HepG2 (cell line): Measurements from ENCODE around the gene LIM2. TPM values are rescaled to one million over a fixed set of nuclear protein-coding genes. Genes with fewer than 3 reads are reported as not detected.

Experiments used
- ATAC-seq: fragments of 200-7000 bp; cut with Tn5 transposase; 3 replicates; pipeline ENCODE4 v1.9.1; 2020; ENCODE audit warnings: mild to moderate bottlenecking, moderate library complexity
- BruUV-seq: library from RNA; stranded (reverse); fragments of 400-500 nt; replicated peaks from 2 replicates; lab custom pipeline; 2021; lab: Mats Ljungman, UMichigan
- CTCF ChIA-PET: fragments of 300-600 bp; formaldehyde crosslinking; extraction: SDS; loops from one replicate; lab custom pipeline; 2021; ENCODE audit warnings: low total read pairs, inconsistent platforms, low intra/inter-chr PET ratio; lab: Yijun Ruan, JAX
- POLR2A ChIA-PET: fragments of 350-600 bp; sonication (Branson Sonifier 250); formaldehyde crosslinking; loops from one replicate; lab custom pipeline; 2020; ENCODE audit warnings: antibody characterized with exemption, inconsistent platforms; lab: Yijun Ruan, JAX
- DNase-seq: peaks from one replicate; pipeline ENCODE4 v3.0.0-alpha.2; 2015; ENCODE audit warnings: low spot score
- FAIRE-seq: peaks from 3 replicates; lab custom pipeline; 2011; peaks lifted over from hg19 to GRCh38; lab: Jason Lieb, UNC
- H2AFZ ChIP-seq: one replicate; pipeline ENCODE4 v1.6.1; 2011; ENCODE audit warnings: low read length, inconsistent platforms
- H3K27ac ChIP-seq: fragments of 300-600 bp; 3 replicates; pipeline ENCODE4 v1.8.0; 2011; ENCODE audit warnings: mixed run types, mild to moderate bottlenecking, mixed read lengths, low read length, inconsistent platforms; ENCODE audit not compliant: insufficient read depth; ENCODE audit errors: extremely low read length
- H3K27me3 ChIP-seq, 2 experiments: fragments of 200-600 bp in 1 of 2; 2 replicates in 1 of 2; 3 replicates in 1 of 2; pipeline versions ENCODE4 v1.6.0 to v1.8.0; 2011; ENCODE audit warnings: low read length in 2 of 2, mild to moderate bottlenecking in 2 of 2, moderate library complexity in 2 of 2, inconsistent platforms in 1 of 2; ENCODE audit not compliant: insufficient read depth in 2 of 2, control insufficient read depth in 1 of 2
- H3K36me3 ChIP-seq, 2 experiments: fragments of 200-600 bp in 1 of 2; replicated peaks in 1 of 2; 2 replicates in 1 of 2; 3 replicates in 1 of 2; pipeline versions ENCODE4 v1.5.1 to v1.8.0; 2011; ENCODE audit warnings: low read length in 2 of 2, inconsistent platforms in 1 of 2; ENCODE audit not compliant: insufficient read depth in 2 of 2, control insufficient read depth in 1 of 2
- H3K4me1 ChIP-seq: 2 replicates; pipeline ENCODE4 v1.5.1; 2012; ENCODE audit warnings: low read length, inconsistent platforms; ENCODE audit not compliant: insufficient read depth
- H3K4me2 ChIP-seq: 2 replicates; pipeline ENCODE4 v1.6.0; 2011; ENCODE audit warnings: low read depth, low read length, inconsistent platforms
- H3K4me3 ChIP-seq, 3 experiments: fragments of 200-600 bp in 1 of 3; sonication (generic), shearing (Covaris generic) in 1 of 3; replicated peaks in 1 of 3; 2 replicates each; pipeline ENCODE4 v1.5.1; 2011 to 2016; ENCODE audit warnings: low read length in 3 of 3, inconsistent platforms in 2 of 3, low read depth in 2 of 3, mild to moderate bottlenecking in 2 of 3, control low read depth in 1 of 3, mixed read lengths in 1 of 3; ENCODE audit not compliant: insufficient read depth in 1 of 3
- H3K79me2 ChIP-seq: one replicate; pipeline ENCODE4 v1.6.1; 2011; ENCODE audit warnings: low read length, inconsistent platforms; ENCODE audit not compliant: insufficient read depth
- H3K9ac ChIP-seq: 2 replicates; pipeline ENCODE4 v1.6.0; 2011; ENCODE audit warnings: mild to moderate bottlenecking, low read depth, low read length, inconsistent platforms; ENCODE audit not compliant: insufficient read depth
- H3K9me3 ChIP-seq: 2 replicates; pipeline ENCODE4 v1.5.1; 2012; ENCODE audit warnings: mild to moderate bottlenecking, low read length
- H4K20me1 ChIP-seq: 2 replicates; pipeline ENCODE4 v1.6.0; 2011; ENCODE audit warnings: inconsistent platforms, mild to moderate bottlenecking, low read length, moderate library complexity; ENCODE audit not compliant: insufficient read depth
- ARNTL ChIP-seq: sonication (generic); formaldehyde crosslinking; IDR thresholded peaks from 2 replicates; pipeline ENCODE4 v1.4.0; 2020; ENCODE audit warnings: mild to moderate bottlenecking, missing genetic modification reagents
- CC2D1A ChIP-seq: sonication (generic); formaldehyde crosslinking; IDR thresholded peaks from 2 replicates; pipeline ENCODE4 v1.8.1; 2023; ENCODE audit warnings: mild to moderate bottlenecking, missing genetic modification reagents
- CREB1 ChIP-seq, 2 experiments: fragments of 450-650 bp in 1 of 2; IDR thresholded peaks; 2 replicates each; pipeline ENCODE4 v1.6.1; 2016 to 2017; ENCODE audit warnings: control low read depth in 1 of 2, mild to moderate bottlenecking in 1 of 2, missing compliant biosample characterization in 1 of 2, missing genetic modification characterization in 1 of 2
- FOXK2 ChIP-seq: fragments of 450-650 bp; IDR thresholded peaks from 2 replicates; pipeline ENCODE4 v1.6.1; 2016
- FOXP1 ChIP-seq, 2 experiments: fragments of 450-650 bp in 1 of 2; IDR thresholded peaks; 2 replicates each; pipeline ENCODE4 v1.6.1; 2017 to 2018; ENCODE audit warnings: antibody characterized with exemption in 1 of 2
- KLF12 ChIP-seq: sonication (generic); formaldehyde crosslinking; IDR thresholded peaks from 2 replicates; pipeline ENCODE4 v1.4.0; 2020; ENCODE audit warnings: missing genetic modification reagents, borderline replicate concordance
- NFE2L1 ChIP-seq: sonication (generic); formaldehyde crosslinking; IDR thresholded peaks from 2 replicates; pipeline ENCODE4 v1.4.0; 2020; ENCODE audit warnings: missing genetic modification reagents, mild to moderate bottlenecking, borderline replicate concordance
- ZNF234 ChIP-seq: sonication (generic); formaldehyde crosslinking; conservative IDR thresholded peaks from 2 replicates; pipeline ENCODE4 v1.5.1; 2020; ENCODE audit warnings: mild to moderate bottlenecking, missing genetic modification reagents
- ZNF484 ChIP-seq: sonication (generic); formaldehyde crosslinking; IDR thresholded peaks from 2 replicates; pipeline ENCODE4 v1.5.1; 2020; ENCODE audit warnings: mild to moderate bottlenecking, low read depth, missing genetic modification reagents, borderline replicate concordance
- ZNF7 ChIP-seq: IDR thresholded peaks from 2 replicates; pipeline ENCODE4 v1.6.1; 2016; ENCODE audit warnings: missing biosample characterization, missing genetic modification reagents
- WGBS: methylation state at CpG from one replicate; pipeline ENCODE4 v1.1.6; 2017; ENCODE audit warnings: low lambda C conversion rate; 5-methylcytosine and 5-hydroxymethylcytosine counted together
- in situ Hi-C: cut with HindIII; loops from 2 replicates; pipeline ENCODE4 v1.10.0; 2017; ENCODE audit warnings: low pct_unique_long_range_greater_than_20kb; ENCODE audit not compliant: extremely low pct_ligation_motif_present
- intact Hi-C: fragments of 100-400 bp; cut with micrococcal nuclease; formaldehyde crosslinking; loops from one replicate; pipeline ENCODE4 v1.10.0; 2022; ENCODE audit not compliant: unreplicated experiment
- polyA plus RNA-seq, 8 experiments: library from polyadenylated mRNA; depleted of rRNA in 3 of 8; stranded (reverse) in 7 of 8; unstranded in 1 of 8; fragments of >200 nt; fragmentation: Illumina TruSeq in 4 of 8; extraction: Trizol in 4 of 8; gene quantifications; 2 replicates each; pipeline versions ENCODE4 v1.2.1 to v1.2.3, GENCODE V29; 2011 to 2016; ENCODE audit warnings: low read depth in 4 of 8, missing spikeins in 1 of 8, mixed read lengths in 1 of 8; ENCODE audit not compliant: insufficient read depth in 1 of 8
- total RNA-seq, 5 experiments: library from RNA; depleted of rRNA; stranded (reverse); fragments of >200 nt; fragmentation: Illumina TruSeq; extraction: Trizol; gene quantifications; 2 replicates each; pipeline ENCODE4 v1.2.3, GENCODE V29; 2016; ENCODE audit warnings: low read depth in 1 of 5
- TF ChIP-seq, protein P1 (sequence below), 2 experiments: sonication (generic) in 1 of 2; formaldehyde crosslinking in 1 of 2; IDR thresholded peaks; 2 replicates each; pipeline versions ENCODE4 v1.4.0 to v1.6.1; 2018 to 2020; ENCODE audit warnings: missing genetic modification reagents in 2 of 2, borderline replicate concordance in 1 of 2, low read depth in 1 of 2, mild to moderate bottlenecking in 1 of 2, missing biosample characterization in 1 of 2
- TF ChIP-seq, protein P2 (sequence below): sonication (generic); formaldehyde crosslinking; IDR thresholded peaks from 2 replicates; pipeline ENCODE4 v1.9.0; 2021; ENCODE audit warnings: mild to moderate bottlenecking, missing genetic modification reagents

Gene LIM2
- total and polyA plus RNA-seq, 2 of the 13 experiments (the other 11 are each of a cell fraction or from before 2014, with no cell fraction given): 1.3 TPM; not detected in 1

DNA sequence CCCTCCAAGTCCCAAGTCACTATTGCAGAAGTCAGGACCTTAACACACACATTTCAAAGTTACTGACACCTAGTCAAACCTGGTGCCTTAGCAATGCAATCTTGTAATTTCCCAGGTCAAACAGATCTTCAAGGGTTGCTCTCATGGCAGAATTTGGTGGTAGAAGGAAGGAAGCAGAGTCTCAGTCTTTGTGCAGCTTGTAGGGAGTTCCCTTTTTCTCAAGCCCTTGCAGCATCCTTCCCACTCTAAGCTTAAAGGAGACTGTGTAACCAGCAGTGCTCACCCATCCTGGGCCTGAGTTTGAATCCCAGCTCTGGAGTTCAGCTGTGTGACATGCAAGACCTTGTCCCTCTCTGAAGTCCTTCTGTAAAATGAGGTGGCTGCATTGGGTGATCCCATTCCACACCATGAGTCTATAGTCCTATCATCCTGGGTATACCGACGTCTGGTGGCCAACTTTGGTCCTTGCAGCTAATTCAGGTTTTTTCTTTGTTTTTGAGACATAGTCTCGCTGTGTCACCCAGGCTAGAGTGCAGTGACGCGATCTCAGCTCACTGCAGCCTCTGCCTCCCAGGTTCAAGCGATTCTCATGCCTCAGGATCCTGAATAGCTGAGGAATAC lies 19.8 kb upstream of the LIM2 start (continued):
- TF ChIP-seq CREB1 (IDR thresholded peaks at IDR 0.05) (0 out of 2 replicates have a peak, but pooled peaks have one; percentile 33), CREB1 (CRISPR knock-in tag; IDR thresholded peaks at IDR 0.05) (no peak), CC2D1A (CRISPR knock-in tag) (no peak)
- TF ChIP-seq, protein P1, sequence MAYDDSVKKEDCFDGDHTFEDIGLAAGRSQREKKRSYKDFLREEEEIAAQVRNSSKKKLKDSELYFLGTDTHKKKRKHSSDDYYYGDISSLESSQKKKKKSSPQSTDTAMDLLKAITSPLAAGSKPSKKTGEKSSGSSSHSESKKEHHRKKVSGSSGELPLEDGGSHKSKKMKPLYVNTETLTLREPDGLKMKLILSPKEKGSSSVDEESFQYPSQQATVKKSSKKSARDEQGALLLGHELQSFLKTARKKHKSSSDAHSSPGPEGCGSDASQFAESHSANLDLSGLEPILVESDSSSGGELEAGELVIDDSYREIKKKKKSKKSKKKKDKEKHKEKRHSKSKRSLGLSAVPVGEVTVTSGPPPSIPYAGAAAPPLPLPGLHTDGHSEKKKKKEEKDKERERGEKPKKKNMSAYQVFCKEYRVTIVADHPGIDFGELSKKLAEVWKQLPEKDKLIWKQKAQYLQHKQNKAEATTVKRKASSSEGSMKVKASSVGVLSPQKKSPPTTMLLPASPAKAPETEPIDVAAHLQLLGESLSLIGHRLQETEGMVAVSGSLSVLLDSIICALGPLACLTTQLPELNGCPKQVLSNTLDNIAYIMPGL (CRISPR knock-in tag; IDR thresholded peaks at IDR 0.05; ENCODE audit: borderline replicate concordance in 1 of 2, low read depth in 1 of 2): peak in 1 of 2 experiments; percentile 36; a peak in 1 of 4 replicates
- TF ChIP-seq, all 625 proteins: peak for 28

DNA sequence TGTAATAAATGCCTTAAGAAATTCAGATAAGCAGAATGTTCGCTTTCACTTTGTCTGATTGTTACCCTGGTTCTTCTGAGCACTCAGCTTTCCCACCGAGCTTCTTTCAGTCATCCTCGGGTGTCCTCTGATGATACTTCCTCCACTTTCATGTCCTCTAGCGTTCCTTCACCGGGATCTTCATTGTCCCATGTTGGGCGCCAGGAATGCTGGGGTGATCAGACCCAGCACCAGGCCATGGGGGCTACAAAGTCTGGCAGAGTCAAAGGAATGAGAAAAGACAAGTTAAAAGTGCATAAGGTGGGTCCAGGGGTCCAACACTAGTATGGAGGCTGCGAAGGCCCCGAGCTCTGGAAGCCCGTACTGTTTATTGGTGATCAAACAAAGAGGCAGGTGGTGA lies 14.3 kb upstream of the LIM2 start:
- no peak for ATAC-seq
- no peak overlapping the region for H3K9ac ChIP-seq
- DNase-seq: no peak
- no TSS peak for BruUV-seq
- no peaks in the 10 kb centered on the region for H3K36me3 ChIP-seq
- no peak overlapping the region for H2AFZ ChIP-seq
- 59% methylated on average over 9 of the region's 9 CpGs for WGBS
- H3K79me2 ChIP-seq: no peaks in the 10 kb centered on the region
- H3K4me3 ChIP-seq: no peak overlapping the region
- intact Hi-C loops (no loop called here), in situ Hi-C loops (no loop called here)
- ChIA-PET POLR2A (no interaction called here), CTCF (no interaction called here)
- no peak overlapping the region for H3K4me2 ChIP-seq
- peaks cover 25% of the 10 kb centered on the region for H3K9me3 ChIP-seq
- no peaks in the 10 kb centered on the region for H3K27me3 ChIP-seq
- peaks cover 10% of the 10 kb centered on the region for H3K4me1 ChIP-seq
- FAIRE-seq: no peak
- no peaks in the 10 kb centered on the region for H4K20me1 ChIP-seq
- H3K27ac ChIP-seq: no peak overlapping the region
- TF ChIP-seq ZNF7 (CRISPR knock-in tag) (no peak), KLF12 (CRISPR knock-in tag) (no peak), ZNF484 (no peak), FOXP1 (IDR thresholded peaks at IDR 0.05) (no peak), FOXP1 (CRISPR knock-in tag; IDR thresholded peaks at IDR 0.05) (no peak), NFE2L1 (CRISPR knock-in tag) (no peak), ZNF234 (no peak), ARNTL (no peak), FOXK2 (no peak)
- TF ChIP-seq, protein P2, sequence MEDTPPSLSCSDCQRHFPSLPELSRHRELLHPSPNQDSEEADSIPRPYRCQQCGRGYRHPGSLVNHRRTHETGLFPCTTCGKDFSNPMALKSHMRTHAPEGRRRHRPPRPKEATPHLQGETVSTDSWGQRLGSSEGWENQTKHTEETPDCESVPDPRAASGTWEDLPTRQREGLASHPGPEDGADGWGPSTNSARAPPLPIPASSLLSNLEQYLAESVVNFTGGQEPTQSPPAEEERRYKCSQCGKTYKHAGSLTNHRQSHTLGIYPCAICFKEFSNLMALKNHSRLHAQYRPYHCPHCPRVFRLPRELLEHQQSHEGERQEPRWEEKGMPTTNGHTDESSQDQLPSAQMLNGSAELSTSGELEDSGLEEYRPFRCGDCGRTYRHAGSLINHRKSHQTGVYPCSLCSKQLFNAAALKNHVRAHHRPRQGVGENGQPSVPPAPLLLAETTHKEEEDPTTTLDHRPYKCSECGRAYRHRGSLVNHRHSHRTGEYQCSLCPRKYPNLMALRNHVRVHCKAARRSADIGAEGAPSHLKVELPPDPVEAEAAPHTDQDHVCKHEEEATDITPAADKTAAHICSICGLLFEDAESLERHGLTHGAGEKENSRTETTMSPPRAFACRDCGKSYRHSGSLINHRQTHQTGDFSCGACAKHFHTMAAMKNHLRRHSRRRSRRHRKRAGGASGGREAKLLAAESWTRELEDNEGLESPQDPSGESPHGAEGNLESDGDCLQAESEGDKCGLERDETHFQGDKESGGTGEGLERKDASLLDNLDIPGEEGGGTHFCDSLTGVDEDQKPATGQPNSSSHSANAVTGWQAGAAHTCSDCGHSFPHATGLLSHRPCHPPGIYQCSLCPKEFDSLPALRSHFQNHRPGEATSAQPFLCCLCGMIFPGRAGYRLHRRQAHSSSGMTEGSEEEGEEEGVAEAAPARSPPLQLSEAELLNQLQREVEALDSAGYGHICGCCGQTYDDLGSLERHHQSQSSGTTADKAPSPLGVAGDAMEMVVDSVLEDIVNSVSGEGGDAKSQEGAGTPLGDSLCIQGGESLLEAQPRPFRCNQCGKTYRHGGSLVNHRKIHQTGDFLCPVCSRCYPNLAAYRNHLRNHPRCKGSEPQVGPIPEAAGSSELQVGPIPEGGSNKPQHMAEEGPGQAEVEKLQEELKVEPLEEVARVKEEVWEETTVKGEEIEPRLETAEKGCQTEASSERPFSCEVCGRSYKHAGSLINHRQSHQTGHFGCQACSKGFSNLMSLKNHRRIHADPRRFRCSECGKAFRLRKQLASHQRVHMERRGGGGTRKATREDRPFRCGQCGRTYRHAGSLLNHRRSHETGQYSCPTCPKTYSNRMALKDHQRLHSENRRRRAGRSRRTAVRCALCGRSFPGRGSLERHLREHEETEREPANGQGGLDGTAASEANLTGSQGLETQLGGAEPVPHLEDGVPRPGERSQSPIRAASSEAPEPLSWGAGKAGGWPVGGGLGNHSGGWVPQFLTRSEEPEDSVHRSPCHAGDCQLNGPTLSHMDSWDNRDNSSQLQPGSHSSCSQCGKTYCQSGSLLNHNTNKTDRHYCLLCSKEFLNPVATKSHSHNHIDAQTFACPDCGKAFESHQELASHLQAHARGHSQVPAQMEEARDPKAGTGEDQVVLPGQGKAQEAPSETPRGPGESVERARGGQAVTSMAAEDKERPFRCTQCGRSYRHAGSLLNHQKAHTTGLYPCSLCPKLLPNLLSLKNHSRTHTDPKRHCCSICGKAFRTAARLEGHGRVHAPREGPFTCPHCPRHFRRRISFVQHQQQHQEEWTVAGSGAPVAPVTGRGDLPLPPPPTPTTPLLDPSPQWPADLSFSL (CRISPR knock-in tag): no peak
